Caki2 (cell line): ENCODE results near the gene DGKB. TPM values are rescaled to one million over a fixed set of nuclear protein-coding genes. Genes with fewer than 3 reads are reported as not detected.
"Not testable (repeated sequence)": the region's sequence is repeated elsewhere in the genome, so short reads cannot be mapped to it uniquely, and the experiment has no call there.

ENCODE experiments used
- DNase-seq: peaks from one replicate; pipeline ENCODE4 v3.0.0-alpha.2; 2015; ENCODE audit warnings: low read depth
- in situ Hi-C: cut with HindIII; loops from 2 replicates; pipeline ENCODE4 v1.10.0; 2016; ENCODE audit warnings: low sequenced_read_pairs, low pct_unique_long_range_greater_than_20kb, mixed read lengths
- total RNA-seq: library from RNA; depleted of rRNA; stranded (reverse); fragments of >200 nt; shearing (Covaris generic); gene quantifications from 2 replicates; pipeline ENCODE4 v1.2.3, GENCODE V29; 2014; ENCODE audit warnings: low replicate concordance

The DGKB gene
- total RNA-seq, 1 experiment from 2014 or later: not detected

- in situ Hi-C loops: not testable (repeated sequence)
Observed at GRCh38 chr7:14461716-14462115, 440.8 kb downstream of the DGKB start.

GRCh38 chr7:14458846-14459245 is 443.7 kb downstream of the DGKB start:
- DNase-seq: not testable (repeated sequence)

More at GRCh38 chr7:14461716-14462115, 440.8 kb downstream of the DGKB start:
- not testable (repeated sequence) for DNase-seq

GRCh38 chr7:14457568-14458453 is 444.7 kb downstream of the DGKB start:
- peak; percentile 60 for DNase-seq
- in situ Hi-C loops: no loop called here

More at GRCh38 chr7:14458846-14459245, 443.7 kb downstream of the DGKB start:
- in situ Hi-C loops: not testable (repeated sequence)

GRCh38 chr7:14449291-14449690 is 453.3 kb downstream of the DGKB start:
- in situ Hi-C loops: no loop called here
- DNase-seq: no peak

GRCh38 chr7:14446829-14447228 is 455.7 kb downstream of the DGKB start:
- in situ Hi-C loops: no loop called here
- no peak for DNase-seq

GRCh38 chr7:14446219-14446618 is 456.3 kb downstream of the DGKB start:
- in situ Hi-C loops: no loop called here
- DNase-seq: no peak

- in situ Hi-C loops: no loop called here
- DNase-seq: no peak
Observed at GRCh38 chr7:14438366-14438765, 464.2 kb downstream of the DGKB start.

- in situ Hi-C loops: no loop called here
- no peak for DNase-seq
Observed at GRCh38 chr7:14436878-14437277, 465.7 kb downstream of the DGKB start.

- in situ Hi-C loops: no loop called here
- no peak for DNase-seq
Observed at GRCh38 chr7:14432924-14433323, 469.6 kb downstream of the DGKB start.

GRCh38 chr7:14430926-14431325 is 471.6 kb downstream of the DGKB start:
- in situ Hi-C loops: no loop called here
- DNase-seq: no peak

GRCh38 chr7:14425559-14425958 is 477.0 kb downstream of the DGKB start:
- in situ Hi-C loops: no loop called here
- no peak for DNase-seq

GRCh38 chr7:14424675-14425074 is 477.9 kb downstream of the DGKB start:
- in situ Hi-C loops: no loop called here
- DNase-seq: no peak

GRCh38 chr7:14420768-14421167 is 481.8 kb downstream of the DGKB start:
- no peak for DNase-seq
- in situ Hi-C loops: no loop called here

GRCh38 chr7:14419531-14419930 is 483.0 kb downstream of the DGKB start:
- in situ Hi-C loops: no loop called here

GRCh38 chr7:14418633-14419032 is 483.9 kb downstream of the DGKB start:
- no peak for DNase-seq
- in situ Hi-C loops: no loop called here

More at GRCh38 chr7:14419531-14419930, 483.0 kb downstream of the DGKB start:
- no peak for DNase-seq

- no peak for DNase-seq
- in situ Hi-C loops: no loop called here
Observed at GRCh38 chr7:14414274-14414986, 488.1 kb downstream of the DGKB start.

GRCh38 chr7:14407246-14408015 is 495.1 kb downstream of the DGKB start:
- in situ Hi-C loops: no loop called here
- DNase-seq: no peak

GRCh38 chr7:14403587-14403986 is 499.0 kb downstream of the DGKB start:
- no peak for DNase-seq
- in situ Hi-C loops: no loop called here

GRCh38 chr7:14400271-14400670 is 502.3 kb downstream of the DGKB start:
- in situ Hi-C loops: no loop called here
- no peak for DNase-seq
